GM19455 (cell line): ENCODE data around the gene RGR.
"Not testable (repeated sequence)": the region's sequence is repeated elsewhere in the genome, so short reads cannot be mapped to it uniquely, and the experiment has no call there.

ENCODE experiments used
- ATAC-seq: cut with Tn5 transposase; IDR thresholded peaks from one replicate; pipeline ENCODE4 v1.9.1; 2021; ENCODE audit not compliant: unreplicated experiment

RGR gene

DNA sequence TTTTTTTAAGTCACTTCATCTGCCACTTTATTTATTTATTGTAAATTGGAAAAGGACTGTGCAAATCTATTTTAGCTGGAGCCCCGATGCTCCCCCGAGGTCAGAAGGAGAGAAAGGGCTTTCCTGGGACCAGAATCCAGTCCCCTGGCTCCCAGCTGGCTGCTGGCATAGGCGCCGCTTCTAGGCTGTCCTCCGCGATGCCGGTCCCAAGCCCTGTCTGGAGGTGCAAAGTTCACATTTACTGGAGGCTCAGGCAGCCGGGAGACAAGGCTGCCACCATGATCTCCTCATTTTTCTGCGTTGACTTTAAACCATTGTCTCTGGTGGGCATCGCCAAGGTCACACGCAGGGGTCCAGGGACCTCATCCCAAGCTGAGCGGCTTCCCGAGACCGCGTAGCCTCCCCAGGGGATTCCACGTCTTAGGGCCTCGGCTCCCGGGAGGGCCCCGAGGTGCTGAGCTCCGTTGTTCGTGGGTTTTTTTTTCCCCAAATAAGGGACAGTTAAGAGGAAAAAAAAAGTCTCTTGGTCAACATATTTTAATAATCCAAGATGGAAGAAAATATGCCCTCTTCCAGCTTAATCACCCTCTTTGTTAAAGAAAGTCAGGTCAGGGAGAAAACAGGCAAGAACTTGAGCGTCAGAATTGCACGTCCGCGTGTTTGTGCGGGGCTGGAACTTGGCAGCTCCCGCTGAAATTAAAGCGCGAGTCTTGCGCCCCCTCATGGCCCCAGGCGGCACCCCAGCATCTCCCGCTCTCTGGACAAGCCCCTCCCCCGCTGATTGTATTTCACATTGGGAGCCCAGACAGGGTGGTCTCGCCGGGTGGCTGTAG lies 11.9 kb downstream of the RGR start:
- ATAC-seq, result no peak

DNA sequence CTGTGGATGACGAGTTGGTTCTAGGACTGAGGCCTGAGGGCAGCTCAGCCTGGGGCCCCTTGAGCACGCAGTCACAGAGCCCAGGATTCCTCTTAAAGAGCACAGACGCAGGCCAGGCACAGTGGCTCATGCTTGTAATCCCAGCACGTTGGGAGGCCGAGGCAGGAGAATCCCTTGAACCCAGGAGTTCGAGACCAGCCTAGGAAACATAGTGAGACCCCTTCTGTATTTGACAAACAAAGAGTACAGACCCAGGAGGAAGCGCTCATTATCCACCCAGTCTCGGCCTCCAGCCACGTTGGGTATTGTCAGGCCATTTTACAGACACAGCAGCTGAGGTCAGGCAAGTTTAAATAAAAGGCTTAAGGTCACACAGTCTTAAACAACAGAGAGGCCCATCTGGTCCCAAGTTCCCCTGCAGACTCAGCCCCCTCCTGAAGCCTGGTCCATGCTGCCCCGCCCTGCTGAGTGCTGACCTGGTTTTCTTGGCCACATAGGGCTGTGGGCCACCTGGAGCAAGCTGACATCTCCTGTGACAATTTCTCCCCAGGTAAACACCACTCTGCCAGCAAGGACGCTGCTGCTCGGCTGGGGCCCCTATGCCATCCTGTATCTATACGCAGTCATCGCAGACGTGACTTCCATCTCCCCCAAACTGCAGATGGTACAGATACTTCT lies 12.6 kb downstream of the RGR start:
- no peak for ATAC-seq

DNA sequence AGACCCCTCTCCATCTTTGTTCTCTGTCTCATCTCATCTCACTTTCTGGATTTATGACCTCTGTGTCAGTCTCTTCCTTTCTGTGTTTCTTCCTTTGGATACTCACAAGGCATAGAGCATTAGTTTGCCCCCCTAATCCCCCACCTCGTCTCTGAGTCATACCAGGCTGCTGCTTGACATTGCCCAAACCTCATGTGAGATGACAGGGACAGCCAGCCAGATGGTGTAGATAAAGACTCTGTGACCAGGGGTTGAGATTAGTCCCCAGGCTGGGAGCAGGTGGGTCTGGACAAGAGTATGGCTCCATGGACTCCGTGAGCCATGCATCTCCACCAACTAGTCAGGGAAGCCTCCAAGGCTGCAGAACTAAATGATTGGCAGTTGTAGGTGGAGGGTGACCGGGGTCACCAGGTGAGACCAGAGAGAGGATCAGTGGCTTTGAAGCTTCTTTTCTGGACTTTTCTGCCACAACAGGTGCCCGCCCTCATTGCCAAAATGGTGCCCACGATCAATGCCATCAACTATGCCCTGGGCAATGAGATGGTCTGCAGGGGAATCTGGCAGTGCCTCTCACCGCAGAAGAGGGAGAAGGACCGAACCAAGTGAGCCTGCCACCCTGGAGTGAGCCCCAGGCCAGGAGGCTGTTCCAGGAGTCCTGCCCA lies 13.3 kb downstream of the RGR start:
- ATAC-seq, result no peak

DNA sequence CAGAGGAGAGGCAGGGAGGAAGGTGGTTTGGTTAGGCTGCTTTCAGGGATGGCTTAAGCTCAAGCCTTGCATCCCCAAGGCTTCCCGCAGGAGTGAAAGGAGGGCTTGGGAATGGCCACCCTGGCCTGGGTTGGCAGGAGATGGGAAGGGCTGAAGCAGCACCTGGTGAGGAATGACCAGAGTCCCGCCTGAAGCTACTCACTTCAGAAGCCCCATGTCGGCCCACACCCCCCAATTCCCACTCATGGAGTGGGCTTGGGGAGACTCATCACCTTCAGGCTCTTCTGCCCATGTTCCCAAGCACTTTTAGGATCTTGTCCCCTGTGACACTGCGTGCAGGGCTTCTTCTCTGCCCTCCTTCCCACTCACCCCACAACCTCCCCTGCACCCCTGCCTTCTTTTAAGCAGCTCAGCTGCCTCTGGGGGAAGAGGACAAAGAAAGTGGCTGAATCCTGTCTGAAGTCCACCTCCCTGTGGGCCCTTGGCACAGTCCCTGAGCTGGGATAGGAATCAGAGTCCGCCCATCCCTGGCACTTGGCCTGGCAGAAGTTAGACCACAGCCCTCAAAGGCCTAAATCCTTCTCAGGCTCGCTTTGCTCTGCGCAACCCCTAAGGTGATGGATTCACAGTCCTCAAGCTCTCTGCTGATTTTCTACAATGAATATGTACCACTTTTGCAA lies 16.5 kb downstream of the RGR start:
- ATAC-seq, result no peak

DNA sequence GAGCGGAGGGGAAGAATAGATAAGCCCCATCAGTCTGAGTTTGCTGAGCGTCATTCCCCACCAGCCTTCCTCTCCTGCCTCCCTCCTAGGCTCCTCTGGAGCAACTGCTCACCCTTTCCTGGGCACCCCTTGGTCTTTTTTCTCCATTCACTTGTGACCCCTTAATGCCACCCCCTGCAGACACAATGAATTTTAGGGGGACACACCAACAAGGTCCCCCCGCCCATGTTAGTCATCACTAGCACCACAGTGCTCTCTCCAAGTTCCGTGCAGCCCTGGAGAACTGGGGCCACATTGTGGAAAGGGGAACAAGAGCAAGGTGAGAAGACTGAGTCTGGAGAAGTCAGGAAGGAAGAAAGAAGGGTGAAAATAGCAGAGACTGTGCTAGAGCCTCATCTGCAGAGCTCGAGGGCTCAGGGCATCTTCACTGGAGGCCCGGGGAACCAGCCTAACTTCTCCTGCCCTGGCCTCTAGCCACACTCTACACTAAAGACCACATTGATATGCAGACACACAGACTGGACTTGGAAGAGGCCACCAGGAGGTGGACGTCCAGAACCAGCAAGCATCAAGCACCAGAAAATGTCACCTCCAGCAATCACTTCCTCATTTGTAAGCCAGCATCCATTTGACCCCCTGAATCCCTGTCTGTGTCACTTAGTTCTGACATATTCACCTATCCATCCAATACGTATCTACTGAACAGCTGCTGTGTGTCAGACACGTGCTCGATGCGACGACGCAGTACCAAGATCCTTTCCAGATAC lies 17.5 kb downstream of the RGR start:
- ATAC-seq, result no peak

DNA sequence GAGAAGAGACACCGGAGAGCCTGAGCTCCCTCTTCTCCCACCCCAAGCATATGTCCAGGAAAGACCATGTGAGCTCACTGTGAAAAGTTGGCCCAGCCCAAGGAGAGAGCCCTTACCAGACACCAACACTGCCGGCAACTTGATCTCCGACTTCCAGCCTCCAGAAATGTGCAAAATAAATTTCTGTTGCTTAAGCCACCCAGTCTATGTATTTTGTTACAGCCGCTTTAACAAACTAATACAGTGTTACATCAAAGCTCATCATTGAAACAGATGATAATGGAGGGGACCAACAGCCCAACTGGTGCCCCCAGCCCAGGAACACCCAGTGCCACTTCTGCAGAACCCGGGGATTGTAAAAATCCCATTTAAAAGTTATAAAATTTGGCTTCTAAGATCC lies 18.9 kb downstream of the RGR start:
- no peak for ATAC-seq

DNA sequence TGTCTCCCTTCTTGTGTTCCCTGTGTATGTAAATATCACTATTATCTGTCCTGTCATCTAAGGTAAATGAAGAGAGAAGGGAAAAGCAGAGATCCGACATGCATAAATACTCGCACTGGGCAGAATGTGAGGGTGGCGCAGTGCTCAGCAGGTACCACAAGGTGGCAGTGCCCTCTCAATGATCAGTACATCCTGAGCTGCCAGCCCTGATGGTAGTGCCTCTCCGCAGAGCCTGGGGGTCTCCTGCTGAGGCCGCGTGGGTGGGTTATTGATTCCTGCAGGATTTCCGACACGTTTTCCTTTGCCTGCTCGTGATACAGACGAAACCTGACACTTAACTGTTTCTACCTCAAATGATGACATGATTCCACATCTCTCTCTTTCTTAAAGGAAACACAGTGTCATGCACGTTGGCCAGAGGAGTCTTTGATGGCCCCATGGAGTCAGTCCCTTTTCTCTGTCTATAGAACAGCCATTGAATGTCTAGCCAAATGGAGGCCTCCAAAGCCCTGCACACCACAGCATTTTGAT lies 19.8 kb downstream of the RGR start:
- peak; percentile 94 for ATAC-seq

DNA sequence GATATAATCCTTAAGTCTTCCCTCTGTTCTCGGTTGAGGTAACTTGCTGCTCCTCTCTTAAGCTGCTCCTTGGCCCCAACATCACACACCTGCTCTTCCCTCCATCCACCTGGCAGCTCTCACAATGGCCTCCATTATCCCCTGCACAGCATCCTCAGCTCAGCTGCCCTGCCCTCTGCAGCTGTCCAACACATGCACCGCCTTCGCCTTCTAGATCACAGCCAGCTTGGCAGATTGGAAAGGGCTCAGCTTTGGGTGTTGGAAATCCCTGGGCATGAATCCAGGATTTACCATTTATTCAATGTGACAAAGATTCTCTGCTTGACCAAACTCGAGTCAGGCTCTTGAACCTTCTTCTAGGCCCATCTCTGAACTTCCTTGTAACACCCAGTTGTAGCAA lies 20.6 kb downstream of the RGR start:
- no peak for ATAC-seq

DNA sequence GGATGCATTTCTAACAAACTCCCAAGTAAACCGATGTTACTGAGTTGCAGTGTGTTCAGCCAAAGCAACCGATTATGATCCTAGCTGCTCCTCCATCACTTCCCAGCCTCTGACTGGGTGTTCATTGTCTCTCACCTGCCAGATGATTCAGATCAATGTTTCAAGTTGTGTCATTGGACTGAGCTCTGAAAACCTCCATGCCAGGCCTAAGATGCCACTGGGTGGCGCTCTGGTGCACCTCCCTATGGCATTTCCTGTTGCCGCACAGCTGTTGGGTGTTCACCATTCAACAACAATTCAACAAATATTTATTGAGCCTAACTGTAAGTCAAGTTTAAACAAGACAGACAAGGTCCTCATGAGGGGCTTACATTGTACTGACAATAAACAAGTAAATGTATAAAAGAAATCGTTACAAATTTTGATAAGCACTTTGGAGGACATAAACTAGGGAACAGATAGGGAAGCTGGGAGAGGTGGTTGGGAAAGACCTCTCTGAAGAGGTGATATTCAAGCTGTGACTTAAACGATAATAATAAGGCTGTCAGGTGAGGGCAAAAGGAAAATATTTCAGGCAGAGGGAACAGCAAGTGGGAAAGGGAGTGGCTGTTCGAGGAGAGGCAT lies 22.8 kb downstream of the RGR start:
- no peak for ATAC-seq

DNA sequence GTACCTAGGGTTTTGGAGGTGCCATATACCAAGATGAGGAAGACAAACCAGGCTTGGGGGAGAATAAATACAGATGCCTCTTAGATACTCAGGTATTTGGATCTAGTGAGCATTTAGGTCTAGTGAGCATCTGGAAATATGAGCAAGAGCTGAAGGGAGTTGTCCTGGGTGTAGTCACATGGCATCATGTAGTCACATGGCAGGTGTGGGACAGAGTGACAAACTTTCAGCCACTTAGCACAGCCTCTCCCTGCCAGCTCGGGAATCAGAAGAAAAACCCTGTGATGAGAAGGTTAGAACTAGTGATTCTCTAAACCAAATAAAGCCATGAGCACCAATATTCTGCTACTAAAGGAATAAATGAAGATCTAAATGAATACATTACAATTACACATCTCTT lies 24.3 kb downstream of the RGR start:
- no peak for ATAC-seq

DNA sequence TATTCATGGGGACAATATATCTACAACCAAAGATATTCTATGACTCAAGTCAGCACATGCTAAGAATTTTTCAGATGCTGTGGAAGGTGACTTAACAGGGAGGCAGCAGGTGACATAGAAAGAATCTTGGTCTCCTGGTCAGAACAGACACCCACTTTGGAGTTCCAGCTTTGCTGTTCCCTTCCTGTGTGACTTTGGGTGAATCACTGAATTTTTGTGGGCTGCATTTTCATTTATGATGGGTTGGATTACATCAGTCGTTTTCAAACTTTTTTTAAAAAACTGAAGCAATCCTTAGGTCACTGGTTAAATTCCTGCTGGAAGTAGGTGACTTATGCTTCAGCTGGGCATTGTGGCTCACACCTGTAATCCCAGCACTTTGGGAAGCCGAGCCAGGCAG lies 24.9 kb downstream of the RGR start:
- no peak for ATAC-seq

DNA sequence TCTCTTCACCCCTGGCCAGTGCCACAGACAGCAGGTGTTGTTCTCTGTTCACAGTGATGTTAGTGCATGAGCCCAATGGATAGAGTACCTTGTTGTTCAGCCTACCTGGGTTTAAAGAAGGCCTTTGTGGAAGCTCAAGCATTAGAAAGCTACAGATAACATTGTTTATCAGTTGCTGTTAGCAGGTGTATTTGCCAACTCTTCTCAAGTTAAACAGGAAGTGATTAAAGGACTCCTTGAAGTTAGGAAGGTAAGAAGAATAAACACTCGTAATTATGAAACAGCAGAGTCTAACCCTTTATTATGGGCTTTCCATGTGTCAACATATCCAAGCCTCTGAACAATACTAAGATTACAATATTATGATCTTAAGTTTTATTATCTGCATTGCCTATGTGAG lies 25.9 kb downstream of the RGR start:
- ATAC-seq, result no peak

DNA sequence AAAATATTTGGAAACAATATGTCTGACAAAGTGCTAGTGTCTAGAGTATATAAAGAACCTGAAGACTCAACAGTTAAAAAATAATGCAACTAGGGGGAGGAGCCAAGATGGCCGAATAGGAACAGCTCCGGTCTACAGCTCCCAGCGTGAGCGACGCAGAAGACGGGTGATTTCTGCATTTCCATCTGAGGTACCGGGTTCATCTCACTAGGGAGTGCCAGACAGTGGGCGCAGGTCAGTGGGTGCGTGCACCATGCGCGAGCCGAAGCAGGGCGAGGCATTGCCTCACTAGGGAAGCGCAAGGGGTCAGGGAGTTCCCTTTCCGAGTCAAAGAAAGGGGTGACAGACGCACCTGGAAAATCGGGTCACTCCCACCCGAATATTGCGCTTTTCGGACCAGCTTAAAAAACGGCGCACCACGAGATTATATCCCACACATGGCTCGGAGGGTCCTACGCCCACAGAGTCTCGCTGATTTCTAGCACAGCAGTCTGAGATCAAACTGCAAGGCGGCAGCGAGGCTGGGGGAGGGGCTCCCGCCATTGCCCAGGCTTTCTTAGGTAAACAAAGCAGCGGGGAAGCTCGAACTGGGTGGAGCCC lies 35.1 kb downstream of the RGR start:
- ATAC-seq, result not testable (repeated sequence)

DNA sequence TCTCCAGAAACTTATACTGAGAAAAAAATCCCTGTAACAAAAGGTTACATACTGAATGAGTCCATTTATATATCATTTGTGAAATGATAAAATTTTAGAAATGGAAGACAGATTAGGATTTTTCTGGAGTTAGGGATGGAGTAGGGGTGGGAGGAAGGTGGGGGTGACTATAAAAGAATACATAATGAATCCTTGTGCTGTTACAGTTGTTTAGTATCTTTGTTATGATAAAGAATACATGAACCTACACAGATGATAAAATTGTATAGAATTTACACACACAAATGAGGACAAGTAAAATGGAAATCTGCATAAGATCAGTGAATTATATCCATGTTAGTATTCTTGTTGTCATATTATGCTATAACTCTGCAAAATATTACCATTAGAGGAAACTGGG lies 41.8 kb downstream of the RGR start:
- ATAC-seq, result no peak

DNA sequence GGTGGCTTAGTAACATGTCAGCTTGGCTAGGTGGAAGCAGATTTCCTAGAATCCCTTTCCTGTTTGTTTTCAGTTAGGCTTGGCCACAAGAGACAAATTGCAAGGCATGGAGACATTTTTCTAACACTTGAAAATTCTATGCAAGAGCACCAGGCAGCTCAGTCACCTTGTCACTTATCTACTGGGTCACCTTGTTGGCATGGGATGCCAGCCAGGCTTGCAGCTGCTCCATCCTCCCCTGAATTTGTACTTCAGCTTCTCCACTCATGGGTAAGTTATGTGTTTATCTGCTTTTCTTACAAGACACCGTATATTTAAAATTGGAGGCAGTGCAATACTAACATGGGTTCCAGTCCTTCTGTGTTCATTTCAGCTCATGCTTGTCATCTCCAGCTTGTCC lies 43.3 kb downstream of the RGR start:
- no peak for ATAC-seq

DNA sequence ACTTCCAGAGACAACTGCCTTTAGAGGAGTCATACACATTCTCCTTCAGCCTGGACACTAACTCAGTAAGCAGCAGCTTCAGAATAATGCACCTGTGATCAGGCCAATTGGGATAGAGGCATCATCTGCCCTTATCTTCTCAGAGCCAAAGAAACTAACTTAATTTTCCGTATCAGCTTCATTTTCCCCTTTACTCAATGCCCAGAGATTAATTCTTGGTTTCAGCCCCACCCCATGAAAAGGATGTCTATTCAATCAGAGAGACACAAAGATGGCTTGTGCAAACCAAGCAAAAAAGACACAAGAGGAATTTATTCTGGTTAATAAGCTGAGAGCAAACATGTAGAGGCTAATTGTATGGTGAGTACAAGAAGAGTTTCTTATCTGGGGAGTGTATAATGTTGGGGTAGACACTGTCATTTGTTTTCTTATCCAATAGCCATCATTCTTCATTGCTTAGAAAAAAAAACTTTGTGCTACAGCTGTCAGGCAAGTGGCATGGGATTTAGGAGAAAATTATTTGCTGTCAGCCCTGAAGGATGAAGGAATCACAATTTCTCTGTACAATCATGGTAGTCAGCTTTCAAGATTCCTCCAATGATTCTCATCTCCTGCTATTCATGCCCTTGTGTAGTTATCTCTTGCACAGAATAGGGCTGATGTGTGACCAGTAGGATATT lies 44.8 kb downstream of the RGR start:
- ATAC-seq, result no peak

DNA sequence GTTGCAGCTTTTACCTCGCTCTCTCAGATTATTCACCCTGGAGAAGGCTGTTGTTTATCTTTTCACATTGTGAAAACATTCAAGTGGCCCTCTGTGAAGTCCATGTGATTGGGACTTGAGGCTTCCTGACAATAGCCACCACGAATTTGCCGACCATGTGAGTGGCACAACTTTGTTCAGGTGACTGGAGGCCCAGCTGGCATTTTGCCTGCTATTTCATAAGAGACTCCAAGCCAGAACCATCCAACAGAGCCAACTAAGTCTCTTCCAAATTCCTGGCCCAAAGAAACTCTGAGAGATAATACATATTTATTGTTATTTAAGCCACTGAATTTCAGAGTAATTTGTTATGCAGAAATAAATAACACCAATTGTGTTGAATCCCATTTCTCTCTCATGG lies 45.4 kb downstream of the RGR start:
- ATAC-seq, result no peak

DNA sequence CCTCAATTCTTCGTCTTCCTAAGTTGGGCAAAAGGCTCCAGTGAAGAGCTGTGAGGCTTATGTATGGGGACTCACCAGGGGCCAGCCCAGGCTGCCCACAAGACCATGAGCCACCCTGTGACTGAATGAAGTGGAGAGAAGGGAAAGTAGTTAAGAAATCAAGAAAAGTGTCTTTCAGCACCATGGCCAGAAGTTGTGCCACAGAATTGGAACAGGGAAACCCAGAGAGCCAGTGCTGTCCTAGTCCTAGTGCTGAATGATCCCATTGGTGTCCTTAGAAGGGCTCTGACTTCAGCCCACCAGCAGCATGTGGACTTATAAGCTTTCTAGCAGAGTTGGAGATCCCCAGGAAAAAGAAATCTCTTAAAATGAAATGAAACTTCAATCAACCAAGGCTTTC lies 46.5 kb downstream of the RGR start:
- ATAC-seq, result no peak

DNA sequence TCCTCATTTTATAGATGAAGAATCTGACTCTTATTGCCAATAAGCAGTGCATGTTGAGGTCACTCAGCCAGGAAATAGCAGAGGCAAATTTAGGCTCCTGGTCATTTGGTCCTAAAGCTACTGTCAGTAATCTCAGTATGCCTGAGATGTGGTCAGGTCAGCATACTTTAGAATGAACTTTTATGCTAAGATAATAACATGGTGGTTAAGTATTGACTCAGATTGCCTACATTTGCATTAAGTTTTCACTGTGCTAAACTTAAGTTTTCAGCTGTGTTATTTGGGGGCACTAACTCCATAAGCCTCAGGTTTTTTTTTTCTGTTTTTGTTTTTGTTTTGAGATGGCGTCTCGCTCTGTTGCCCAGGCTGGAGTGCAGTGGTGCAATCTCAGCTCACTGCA lies 47.6 kb downstream of the RGR start:
- ATAC-seq, result peak; percentile 68
